HG03521 (cell line): ENCODE results near the gene ANGPTL3.

Source experiments
- ATAC-seq: cut with Tn5 transposase; IDR thresholded peaks from one replicate; pipeline ENCODE4 v1.9.1; 2021; ENCODE audit warnings: mild to moderate bottlenecking, moderate library complexity; ENCODE audit not compliant: unreplicated experiment

The ANGPTL3 gene

DNA sequence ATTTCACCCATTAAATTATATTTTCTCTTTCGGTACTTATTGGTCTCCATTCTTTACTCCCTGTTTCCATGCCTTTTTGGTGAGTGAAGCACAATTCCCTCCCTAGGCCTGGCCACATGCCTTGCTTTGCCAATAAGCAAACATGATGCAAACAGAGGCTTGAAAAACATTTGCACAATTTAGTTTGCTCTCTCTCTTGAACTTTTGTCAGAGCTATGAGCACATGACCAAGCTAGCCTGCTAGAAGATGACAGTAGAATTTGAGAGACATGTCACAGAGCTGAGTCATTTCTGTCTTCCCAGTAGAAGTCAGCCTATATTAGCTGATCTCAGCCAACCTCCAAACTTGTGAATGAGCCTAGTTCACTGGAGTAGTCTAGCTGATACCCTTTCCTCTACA, 24.6 kb downstream of the ANGPTL3 start:
- peak; percentile 91 for ATAC-seq

DNA sequence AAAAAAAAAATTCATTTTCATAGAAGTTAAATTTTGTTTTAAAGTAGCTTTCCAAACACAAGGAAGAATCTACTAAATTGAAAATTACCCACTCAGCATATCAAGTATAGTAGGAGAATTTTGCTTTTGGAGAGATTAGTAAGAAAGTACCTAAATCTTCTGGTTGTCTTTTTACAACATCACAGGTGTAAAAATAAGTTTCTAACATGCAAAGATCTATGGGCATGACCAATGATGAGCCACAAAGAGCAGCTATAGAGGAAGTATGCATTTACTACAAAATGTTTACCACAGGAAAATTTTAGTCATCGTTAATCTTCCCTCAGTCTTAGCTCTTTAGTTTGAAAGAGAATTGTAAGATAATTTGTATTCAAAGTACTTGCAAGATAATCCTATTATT, 28.1 kb downstream of the ANGPTL3 start:
- peak; percentile 57 for ATAC-seq

DNA sequence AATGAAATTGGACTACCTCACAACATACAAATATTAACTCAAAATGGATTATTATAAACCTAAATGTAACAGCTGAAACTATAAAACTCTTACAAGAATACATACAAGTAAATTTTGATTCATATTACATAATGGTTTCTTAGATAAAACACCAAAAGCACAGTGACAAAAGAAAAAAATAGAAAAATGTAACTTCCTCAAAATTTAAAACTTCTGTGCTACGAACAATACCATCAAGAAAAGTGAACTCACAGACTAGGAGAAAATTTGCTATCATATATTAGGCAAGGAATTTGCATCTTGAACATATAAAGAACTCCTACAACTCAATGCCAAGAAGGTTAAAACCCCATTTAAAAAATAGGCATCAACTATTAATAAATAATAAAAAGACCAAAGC, 31.2 kb downstream of the ANGPTL3 start:
- no peak for ATAC-seq

DNA sequence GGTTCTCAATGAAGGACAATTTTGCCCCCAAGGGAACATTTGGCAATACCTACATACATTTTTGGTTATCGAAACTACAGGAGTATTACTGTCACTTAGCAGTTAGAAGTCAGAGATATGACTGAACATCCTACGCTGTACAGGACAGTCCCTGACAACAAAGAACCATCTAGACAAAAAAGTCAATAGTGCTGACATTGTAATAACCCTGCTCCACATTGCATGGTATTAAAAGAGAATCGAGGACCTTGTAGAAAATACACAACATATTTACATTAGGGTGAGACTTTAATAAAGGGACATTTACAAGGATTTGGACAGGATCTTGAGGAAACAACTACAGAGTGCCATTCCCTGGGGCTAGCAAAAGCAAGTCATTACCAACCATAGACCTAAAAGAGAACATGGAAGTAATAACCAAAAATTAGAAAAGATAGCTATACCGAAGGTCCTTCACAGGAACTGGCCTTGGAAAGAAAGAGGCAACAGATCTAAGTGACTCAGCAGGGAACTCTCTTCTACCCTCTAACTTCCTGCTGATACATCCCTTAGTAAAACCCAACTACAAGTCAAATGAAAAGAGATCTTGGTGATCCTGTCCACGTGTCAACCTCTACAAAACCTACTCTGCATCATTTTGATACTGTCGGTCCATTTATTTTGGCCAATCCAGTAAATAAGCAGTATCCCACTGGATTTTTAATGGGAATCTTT, 40.2 kb downstream of the ANGPTL3 start:
- no peak for ATAC-seq

DNA sequence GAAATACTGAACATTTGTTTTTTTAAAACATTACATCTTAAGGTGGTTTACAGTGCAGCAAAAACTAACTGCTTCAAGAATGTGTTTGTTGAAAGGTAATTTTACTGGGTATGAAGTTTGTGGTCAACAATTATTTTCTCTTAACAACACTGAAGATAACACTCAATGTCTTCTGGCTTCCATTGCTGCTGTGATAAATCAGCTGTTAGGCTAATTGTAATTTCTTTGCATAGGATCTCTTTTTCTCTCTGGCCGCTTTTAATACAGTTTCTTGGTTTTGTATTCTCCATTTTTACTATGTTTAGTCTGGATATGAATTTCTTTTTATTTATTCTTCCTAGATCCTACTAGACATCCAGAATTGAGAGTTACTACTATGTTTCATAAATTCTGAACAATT, 46.0 kb downstream of the ANGPTL3 start:
- no peak for ATAC-seq

DNA sequence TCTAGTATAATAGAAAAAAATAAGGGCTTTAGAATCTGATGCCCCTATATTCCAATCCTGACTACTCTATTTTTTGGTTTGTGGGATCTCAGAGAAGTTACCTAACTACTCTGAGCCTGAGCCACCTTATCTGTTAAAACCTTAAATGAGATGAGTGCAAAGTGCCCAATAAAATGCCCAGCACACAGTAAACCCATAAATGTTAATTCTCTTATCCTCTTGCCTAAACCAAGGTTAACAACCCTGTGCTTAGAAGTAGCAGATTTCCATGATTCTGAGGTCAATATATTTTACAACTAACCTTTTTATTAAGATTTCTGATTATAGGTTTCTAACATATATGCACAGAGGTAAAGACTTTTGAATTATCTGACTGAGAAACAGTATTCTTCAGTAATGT, 55.1 kb downstream of the ANGPTL3 start:
- ATAC-seq = no peak

DNA sequence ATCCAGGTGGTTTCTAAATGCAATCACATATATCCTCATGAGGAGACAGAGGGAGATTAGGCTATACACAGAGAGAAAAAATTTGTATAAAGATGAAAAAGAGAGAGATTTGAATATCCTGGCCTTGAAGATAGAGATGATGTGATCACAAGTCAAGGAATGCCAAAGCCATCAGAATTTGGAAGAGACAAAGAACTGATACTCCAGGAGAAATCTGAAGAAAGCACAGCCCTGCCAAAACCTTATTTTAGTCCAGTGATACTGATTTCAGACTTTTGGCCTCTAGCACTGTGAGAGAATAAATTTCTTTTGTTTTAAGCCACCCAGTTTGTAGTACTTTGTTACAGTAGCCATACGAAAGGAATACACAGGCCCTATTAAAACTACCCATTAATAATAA, 57.4 kb downstream of the ANGPTL3 start:
- no peak for ATAC-seq
